ENCODE measurements around the gene CRLF2.
"Not testable (repeated sequence)": the region's sequence is repeated elsewhere in the genome, so short reads cannot be mapped to it uniquely, and the experiment has no call there.

The CRLF2 gene

DNA sequence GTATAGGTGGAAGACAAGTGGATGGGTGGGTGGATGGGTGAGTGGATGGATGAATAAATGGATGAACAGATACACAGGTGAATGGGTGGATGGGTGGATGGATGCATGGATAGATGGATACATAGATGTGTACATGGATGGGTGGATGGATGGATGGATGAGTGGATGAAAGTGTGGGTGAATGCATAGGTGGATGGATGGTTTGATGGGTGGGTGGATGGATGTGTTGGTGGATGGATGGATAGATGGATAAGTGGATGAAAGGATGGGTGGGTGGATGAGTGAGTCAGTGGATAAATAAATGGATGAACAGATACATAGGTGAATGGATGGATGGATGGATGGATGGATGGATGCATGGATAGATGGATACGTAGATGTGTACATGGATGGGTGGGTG is 1.6 kb downstream of the CRLF2 start:
- DNase-seq: no peak

DNA sequence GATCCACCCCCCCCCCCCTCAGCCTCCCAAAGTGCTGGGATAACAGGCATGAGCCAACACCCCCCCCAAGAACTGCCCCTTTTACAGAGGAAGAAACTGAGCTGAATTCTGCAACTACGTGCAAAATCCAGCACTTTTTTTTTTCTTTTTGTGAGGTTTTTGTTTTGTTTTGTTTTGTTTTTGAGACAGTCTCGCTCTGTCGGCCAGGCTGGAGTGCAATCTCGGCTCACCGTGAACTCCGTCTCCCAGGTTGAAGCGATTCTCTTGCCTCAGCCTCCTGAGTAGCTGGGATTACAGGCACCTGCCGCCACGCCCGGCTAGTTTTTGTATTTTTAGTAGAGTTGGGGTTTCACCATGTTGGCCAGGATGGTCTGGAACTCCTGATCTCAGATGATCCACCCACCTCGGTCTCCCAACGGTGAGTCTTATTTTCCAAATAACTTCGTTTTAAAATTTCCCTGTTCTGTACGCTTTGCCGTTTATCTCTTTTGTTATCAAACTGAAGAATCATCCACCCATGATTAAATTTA is 4.9 kb downstream of the CRLF2 start:
- no peak for DNase-seq

DNA sequence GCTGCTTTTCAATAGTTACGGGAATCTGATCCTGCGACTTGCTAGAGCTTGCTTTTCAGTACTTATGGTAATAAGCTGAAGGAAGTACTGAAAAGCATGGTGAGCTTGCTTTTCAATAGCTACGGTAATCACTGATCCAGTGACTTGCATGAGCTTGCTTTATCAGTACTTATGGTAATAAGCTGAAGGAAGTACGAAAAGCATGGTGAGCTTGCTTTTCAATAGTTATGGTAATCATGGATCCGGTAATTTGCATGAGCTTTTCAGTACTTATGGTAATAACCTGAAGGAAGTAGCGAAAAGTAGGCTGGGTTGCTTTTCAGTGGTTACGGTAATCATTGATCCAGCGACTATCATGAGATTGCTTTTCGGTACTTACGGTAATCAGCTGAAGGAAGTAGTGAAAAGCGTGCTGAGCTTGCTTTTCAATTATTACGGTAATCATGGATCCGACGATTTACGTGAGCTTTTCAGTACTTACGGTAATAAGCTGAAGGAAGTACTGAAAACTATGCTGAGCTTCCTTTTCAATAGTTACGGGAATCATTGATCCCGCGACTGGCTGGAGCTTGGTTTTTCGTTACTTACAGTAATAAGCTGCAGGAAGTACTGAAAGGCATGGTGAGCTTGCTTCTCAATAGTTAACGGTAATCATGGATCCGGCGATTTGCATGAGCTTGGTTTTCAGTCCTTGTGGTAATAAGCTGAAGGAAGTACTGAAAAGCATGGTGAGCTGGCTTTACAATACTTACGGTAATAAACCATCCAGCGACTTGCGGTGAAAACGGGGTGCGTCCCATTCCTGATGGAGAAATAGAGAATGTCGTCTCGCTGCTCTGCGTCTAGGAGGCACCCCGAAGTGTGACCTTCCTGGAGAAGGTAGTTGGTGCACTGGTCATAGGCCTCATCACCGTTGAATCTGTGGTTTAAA is 6.5 kb downstream of the CRLF2 start:
- DNase-seq: no peak

DNA sequence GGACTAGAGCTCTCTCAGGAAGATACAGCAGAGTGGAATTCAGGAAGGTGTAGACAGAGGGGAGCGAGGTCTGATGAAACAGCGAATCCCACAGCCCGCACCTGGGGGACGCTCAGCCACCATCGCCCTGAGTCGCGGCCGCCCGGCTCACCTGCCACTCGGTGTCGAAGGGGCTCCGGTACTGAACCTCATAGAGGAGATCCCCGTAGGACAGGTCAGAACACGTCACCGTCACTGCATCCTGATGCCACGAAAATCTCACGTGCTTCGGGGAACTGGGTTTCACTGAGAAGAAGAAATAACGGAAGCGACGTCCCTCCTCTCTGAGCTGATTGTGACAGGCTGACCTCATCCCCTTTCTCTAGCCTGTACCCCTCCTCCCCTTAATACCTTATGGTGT is 10.2 kb downstream of the CRLF2 start:
- no peak for DNase-seq

DNA sequence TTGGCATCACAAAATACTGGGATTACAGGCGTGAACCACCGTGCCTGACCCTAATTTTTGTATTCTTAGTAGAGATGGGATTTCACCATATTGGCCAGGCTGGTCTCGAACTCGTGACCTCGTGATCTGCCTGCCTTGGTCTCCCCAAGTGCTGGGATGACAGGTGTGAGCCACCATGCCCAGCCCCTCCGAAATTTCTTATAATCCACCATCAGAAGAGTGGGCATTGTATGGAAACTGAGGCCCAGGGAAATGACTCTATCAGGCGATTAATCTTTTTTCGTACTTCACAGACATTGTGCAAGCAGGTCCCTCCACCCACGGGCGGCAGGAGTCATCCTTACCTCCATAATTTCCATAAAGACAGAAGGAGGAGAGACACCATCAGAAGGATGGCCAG is 16.0 kb downstream of the CRLF2 start:
- DNase-seq: no peak

DNA sequence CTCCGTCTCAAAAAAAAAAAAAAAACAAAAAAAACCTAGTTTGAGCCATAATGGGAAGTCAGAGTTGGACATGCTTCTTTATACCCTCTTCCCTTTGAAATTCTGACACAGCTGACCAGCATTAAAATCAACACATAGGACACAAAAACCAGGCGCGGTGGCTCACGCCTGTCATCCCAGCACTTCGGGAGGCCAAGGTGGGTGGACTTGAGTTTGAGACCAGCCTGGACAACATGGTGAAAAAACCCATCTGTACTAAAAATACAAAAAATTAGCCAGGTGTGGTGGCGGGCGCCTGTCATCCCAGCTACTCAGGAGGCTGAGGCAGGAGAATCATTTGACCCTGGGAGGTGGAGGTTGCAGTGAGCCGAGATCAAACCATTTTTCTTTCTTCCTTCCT is 20.3 kb downstream of the CRLF2 start:
- DNase-seq: not testable (repeated sequence)

DNA sequence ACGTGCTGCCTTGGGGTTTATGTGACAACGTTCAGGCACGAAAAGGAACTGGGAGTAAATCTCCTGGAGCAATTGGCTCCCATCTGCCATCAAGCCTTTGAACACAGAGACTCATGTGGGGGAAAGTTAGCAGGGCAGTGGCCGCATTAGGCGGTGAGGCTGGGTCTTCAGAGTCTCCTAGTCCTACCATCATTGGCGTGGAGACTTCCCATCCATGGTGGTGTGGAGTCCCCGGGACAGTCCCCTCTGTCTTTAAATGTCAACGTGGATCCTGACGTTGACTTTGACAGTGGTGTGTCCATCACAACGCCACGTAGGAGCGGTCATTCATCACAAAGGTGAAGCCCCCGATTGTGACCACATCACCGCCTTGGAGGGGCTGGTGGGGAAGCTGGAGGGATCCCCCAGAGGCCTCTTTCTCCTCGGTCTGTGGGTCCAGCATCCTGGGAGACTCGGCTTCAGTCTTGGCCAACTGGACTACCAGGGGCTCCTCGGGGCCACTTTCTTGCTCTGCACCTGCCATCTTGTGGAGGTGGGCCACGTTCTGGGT is 21.8 kb downstream of the CRLF2 start:
- no peak for DNase-seq

DNA sequence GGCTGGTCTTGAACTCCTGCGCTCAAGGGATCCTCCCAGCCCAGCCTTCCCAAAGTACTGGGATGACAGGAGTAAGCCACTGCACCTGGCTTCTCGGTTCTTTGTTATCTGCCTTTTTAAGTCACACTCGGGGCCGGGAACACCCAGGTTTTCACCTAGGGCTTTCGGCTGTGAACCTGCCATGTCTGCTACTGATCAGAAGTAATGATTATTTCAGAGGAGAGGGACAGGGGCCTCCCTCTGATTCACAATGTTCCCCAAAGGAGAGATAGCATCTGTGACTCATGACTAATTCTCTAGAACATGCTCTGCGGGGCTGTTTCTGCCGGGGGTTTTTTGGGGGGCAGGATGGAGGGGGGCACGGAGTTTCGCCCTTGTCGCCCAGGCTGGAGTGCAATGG is 26.9 kb downstream of the CRLF2 start:
- DNase-seq: no peak

DNA sequence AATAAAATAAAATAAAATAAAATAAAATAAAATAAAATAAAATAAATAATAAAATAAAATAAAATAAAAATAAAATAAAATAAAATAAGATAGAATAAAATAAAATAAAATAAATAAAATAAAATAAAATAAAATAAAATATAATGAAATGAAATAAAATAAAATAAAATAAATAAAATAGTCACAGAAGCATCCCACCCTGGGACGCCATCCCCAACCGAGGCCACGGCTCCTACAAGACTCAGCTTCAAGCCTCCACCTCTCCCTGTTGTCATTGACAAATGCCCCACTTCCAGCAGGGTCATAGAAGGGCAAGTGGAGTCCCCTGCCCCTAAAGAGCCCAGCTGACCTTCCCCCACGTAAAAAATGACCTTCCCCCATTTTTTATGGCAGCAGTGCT is 30.2 kb downstream of the CRLF2 start:
- DNase-seq: no peak

DNA sequence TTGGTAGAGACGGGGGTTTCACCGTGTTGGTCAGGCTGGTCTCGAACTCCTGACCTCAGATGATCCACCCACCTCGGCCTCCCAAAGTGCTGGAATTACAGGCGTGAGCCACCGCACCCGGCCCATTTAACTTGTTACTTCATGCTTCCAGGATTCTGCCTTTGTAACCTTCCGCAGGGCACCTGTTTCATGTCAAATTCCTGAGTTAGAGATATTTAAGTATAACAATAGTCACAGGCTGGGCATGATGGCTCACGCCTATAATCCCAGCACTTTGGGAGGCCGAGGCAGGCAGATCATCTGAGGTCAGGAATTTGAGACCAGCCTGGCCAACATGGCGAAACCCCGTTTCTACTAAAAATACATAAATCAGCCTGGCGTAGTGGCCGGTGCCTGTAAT is 30.8 kb downstream of the CRLF2 start:
- DNase-seq: not testable (repeated sequence)

DNA sequence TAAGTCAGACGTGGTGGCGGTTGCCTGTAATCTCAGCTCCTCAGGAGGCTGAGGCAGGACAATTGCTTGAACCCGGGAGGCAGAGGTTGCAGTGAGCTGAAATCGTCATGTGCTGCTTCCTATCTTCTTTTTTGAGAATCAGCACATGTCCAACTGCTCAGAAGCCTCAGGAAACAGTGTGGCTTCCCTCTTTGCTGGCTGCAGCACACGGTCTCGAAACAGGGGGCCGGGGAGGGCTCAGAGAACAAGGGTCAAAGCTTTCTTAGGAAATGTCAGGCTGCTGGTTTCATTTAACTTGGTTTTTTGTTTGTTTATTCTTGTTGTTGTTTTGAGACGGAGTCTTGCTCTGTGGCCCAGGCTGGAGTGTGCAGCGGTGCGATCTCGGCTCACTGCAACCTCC is 31.3 kb downstream of the CRLF2 start:
- no peak for DNase-seq

DNA sequence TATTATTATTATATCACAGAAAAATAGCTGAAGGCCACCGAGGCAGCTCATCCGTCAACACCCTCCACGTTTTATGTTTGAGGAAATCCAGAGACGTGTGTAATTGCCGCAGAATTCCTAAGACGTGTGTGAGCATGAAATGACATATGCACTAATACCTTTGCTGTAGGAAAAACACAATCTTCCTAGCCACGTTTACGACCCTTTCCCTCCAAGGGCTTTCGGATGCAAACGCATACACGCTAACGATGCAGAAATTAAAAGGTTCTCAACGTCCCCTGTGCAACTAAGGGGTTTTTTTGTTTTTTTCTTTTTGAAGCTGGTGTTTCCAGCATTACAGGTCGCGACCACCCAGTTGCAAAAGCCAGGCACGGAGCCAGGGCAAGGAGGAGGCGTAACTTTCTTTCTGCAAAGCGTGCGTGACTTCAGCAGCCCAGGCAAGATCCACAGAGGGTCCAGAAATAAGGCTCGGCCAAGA is 33.8 kb downstream of the CRLF2 start:
- DNase-seq: no peak

DNA sequence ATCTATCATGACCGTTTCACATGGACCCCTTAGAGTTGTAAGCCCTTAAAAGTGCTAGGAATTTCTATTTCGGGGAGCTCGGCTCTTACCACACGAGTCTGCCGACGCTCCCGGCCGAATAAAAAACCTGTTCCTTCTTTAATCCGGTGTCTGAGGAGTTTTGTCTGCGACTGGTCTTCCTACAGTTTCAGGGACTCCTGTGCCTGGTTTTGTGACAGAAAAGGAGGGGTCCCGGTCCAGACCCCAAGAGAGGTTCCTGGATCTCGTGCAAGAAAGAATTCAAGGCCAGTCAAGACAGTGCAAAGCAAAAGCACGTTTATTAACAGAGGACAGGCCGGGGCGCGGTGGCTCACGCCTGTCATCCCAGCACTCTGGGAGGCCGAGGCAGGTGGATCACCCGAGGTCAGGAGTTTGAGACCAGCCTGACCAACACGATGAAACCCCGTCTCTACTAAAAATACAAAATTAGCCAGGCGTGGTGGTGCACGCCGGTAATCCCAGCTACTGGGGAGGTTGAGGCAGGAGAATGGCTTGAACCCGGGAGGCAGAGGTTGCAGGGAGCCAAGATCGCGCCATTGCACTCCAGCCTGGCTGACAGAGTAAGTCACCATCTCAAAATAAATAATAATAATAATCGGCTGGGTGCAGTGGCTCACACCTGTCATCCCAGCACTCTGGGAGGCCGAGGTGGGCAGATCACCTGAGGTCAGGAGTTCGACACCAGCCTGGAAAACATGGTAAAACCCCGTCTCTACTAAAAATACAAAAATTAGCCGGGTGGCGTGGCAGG is 35.7 kb downstream of the CRLF2 start:
- not testable (repeated sequence) for DNase-seq

DNA sequence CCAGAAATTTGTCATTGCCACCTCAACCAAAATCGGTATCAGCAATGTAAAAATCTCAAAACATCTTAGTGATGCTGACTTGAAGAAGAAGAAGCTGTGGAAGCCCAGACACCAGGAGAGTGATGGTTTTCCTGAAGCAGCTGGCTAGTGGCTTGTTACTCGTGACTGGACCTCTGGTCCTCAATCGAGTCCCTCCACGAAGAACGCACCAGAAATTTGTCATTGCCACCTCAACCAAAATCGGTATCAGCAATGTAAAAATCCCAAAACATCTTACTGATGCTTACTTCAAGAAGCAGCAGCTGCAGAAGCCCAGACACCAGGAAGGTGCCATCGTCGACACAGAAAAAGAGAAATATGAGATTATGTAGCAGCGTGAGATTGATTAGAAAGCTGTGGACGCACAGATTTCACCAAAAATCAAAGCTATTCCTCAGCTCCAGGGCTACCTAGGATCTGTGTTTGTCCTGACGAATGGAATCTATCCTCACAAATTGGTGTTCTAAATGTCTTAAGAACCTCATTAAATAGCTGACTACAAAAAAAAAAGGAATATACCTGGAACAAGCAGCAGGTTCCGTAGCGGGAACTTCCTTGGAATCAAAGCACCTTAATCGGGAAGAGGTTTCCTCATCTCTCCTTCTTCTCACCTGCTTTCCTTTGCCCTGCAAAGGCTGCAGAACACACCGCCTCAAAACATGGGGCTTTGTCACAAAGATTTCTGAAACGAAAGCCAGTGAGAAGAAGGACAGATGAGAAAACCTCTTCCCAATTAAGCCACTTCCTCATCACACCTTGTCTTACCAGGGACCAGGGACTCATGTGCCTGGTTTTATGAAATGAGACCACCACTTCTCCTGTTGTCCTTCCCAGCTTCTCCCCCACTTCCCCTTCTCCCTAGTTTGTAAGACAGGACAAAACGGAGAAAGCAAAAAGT is 37.6 kb downstream of the CRLF2 start:
- not testable (repeated sequence) for DNase-seq

DNA sequence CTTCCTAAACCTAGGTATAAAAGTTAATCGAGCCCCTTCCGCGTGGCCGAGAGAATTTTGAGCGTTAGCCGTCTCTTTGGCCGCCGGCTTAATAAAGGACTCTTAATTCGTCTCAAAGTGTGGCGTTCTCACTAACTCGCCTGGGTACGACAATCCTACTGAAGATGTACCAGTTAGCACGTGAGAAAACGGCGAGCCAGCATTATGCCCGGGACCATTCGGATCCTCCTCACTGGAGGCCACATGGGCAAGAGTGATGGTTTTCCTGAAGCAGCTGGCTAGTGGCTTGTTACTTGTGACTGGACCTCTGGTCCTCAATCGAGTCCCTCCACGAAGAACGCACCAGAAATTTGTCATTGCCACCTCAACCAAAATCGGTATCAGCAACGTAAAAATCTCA is 39.0 kb downstream of the CRLF2 start:
- DNase-seq: not testable (repeated sequence)

DNA sequence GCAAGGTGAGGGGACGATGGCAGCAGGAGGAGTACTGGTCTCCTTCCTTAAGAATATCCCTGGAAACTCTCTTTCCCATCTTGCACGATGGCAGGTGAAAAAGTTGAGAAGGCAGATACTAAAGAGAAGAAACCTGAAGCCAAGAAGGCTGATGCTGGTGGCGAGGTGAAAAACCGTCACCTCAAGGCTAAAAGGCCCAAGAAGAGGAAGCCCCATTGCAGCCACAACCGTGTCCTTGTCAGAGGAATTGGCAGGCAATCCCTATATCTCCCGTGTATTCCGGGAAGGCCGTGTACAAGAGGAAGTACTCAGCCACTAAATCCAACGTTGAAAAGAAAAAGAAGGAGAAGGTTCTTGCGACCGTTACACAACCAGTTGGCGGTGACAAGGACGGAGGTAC is 40.0 kb downstream of the CRLF2 start:
- DNase-seq: no peak

DNA sequence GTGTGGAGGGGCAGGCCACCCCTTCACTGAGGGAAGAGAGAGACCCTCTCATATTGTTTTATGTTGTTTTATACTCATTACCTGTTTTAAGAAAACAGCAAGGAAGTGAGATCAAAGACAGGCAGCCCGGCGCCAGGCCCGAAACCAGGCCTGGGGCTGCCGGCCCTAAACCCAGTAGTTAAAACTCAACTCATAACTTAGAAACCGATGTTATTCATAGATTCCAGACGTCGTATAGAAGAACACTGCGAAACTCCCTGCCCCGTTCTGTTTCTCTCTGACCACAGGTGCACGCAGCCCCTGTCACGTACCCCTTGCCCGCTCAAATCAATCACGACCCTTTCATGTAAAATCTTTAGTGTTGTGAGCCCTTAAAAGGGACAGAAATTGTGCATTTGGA is 40.5 kb downstream of the CRLF2 start:
- DNase-seq: not testable (repeated sequence)

DNA sequence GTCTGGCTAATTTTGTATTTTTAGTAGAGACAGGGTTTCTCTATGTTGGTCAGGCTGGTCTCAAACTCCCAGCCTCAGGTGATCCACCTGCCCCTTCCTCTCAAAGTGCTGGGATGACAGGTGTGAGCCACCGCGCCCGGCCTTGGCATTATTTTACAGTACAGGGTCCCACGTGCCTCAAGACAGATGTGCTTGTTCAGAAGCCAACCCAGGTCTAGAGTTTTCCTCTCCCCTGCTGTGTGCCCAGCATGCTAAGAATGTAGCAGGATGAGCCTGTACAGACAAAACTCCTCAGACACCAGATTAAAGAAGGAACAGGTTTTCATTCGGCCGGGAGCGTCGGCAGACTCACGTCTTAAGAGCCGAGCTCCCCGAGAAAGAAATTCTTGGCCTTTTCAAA is 42.2 kb downstream of the CRLF2 start:
- no peak for DNase-seq

DNA sequence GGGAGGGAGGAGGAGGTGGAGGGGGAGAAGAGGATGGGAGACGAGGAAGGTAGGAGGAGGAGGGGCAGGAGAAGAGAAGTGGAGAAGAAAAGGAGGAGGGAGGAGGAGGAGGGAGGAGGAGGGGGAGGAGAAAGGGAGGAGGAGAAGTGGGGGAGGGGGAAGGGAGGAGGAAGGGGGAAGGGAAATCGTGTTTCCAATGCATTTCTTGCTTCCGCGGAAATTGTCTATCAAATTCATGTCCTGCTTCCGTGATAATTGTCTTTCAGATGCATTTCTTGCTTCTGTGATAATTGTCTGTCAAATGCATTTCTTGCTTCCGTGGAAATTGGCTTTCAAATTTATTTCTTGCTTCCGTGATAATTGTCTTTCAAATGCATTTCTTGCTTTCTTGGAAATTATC is 43.3 kb downstream of the CRLF2 start:
- DNase-seq: no peak

DNA sequence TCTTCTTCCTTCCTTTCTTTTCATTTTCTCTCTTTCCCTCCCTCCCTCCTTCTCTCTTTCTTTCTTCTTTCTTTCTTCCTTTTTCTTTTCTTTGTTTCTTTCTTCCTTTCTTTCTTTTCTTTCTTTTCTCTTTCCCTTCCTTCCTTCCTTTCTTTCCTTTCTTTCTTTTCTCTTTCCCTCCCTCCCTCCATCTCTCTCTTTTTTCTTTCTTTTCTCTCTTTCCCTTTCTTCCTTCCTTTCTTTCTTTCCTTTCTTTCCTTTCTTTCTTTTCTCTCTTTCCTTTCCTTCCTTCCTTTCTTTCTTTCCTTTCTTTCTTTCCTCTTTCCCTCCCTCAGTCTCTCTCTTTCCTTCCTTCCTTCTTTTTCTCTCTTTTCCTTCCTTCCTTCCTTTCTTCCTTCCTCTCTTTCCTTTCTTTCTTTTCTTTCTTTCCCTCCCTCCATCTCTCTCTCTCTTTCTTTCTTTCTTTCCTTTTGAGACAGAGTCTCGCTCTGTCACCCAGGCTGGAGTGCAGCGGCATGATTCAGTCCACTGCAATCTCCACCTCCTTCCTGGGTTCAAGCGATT is 44.4 kb downstream of the CRLF2 start:
- DNase-seq: no peak

DNA sequence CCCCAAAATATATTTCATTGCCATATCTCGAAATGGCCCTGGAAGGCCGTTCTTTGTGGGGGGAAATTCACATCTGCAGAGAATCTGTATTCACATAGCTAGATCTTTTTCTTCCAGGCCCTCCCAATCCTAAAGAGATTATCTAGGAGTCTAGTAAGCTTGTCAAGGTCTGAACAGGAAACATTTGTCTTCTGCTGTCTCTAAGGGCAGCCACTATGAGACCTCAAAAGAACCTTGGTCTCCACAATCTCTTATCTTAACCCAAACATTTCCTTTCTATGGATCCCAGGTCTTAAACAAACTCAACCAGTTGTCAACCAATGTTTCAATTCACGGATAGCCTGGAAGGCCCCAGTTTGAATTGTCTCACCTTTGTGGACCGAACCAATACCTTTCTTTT is 45.0 kb downstream of the CRLF2 start:
- DNase-seq: no peak
